B cell (primary cell): ENCODE measurements around the gene SMTNL1. TPM values are rescaled to one million over a fixed set of nuclear protein-coding genes. Genes with fewer than 3 reads are reported as not detected.

ENCODE experiments used
- ATAC-seq: fragments of 200-7000 bp; cut with Tn5 transposase; one replicate; pipeline ENCODE4 v1.10.0; 2021; ENCODE audit warnings: low read depth, mild to moderate bottlenecking, moderate number of reproducible peaks, moderate library complexity
- CTCF ChIA-PET: fragments of 350-600 bp; sonication (Branson Sonifier 250); formaldehyde crosslinking; loops from one replicate; lab custom pipeline; 2021; ENCODE audit warnings: antibody characterized with exemption, inconsistent platforms; lab: Charles Lee
- POLR2A ChIA-PET: fragments of 350-600 bp; sonication (Branson Sonifier 250); formaldehyde crosslinking; loops from one replicate; lab custom pipeline; 2021; ENCODE audit warnings: antibody characterized with exemption; lab: Charles Lee
- DNase-seq: peaks from one replicate; pipeline ENCODE4 v3.0.0; 2013
- H2AFZ ChIP-seq: 2 replicates; pipeline ENCODE4 v1.6.1; 2012; ENCODE audit warnings: mild to moderate bottlenecking, low read depth, low read length; ENCODE audit not compliant: insufficient read depth, poor library complexity, severe bottlenecking
- H3K27ac ChIP-seq, 2 donors: 1 replicate in 1 of 2; 2 replicates in 1 of 2; pipeline ENCODE4 v1.5.1; 2012 to 2013; ENCODE audit warnings: low read length in 2 of 2, mild to moderate bottlenecking in 2 of 2, moderate library complexity in 1 of 2
- H3K27me3 ChIP-seq, 4 experiments: fragments of 200-600 bp in 1 of 4; sonication (generic) in 1 of 4; replicated peaks in 1 of 4; 1 replicate in 2 of 4; 2 replicates in 2 of 4; pipeline versions ENCODE4 v1.6.1 to v1.7.0; 2013 to 2016; ENCODE audit warnings: low read length in 3 of 4, mild to moderate bottlenecking in 2 of 4, mixed read lengths in 1 of 4, moderate library complexity in 1 of 4; ENCODE audit not compliant: insufficient read depth in 4 of 4, control insufficient read depth in 3 of 4; ENCODE audit errors: control extremely low read depth in 1 of 4
- H3K36me3 ChIP-seq, 2 experiments: replicated peaks in 1 of 2; 1 replicate in 1 of 2; 2 replicates in 1 of 2; pipeline versions ENCODE4 v1.6.1 to v1.7.1; 2013; ENCODE audit warnings: low read length in 1 of 2; ENCODE audit not compliant: insufficient read depth in 2 of 2, control insufficient read depth in 1 of 2; ENCODE audit errors: control extremely low read depth in 1 of 2, extremely low read depth in 1 of 2
- H3K4me1 ChIP-seq, 2 donors: fragments of 200-600 bp in 1 of 2; sonication (generic) in 1 of 2; 1 replicate in 1 of 2; 2 replicates in 1 of 2; pipeline versions ENCODE4 v1.5.1 to v1.6.1; 2013 to 2017; ENCODE audit warnings: low read length in 2 of 2; ENCODE audit not compliant: control insufficient read depth in 2 of 2, insufficient read depth in 2 of 2
- H3K4me2 ChIP-seq: replicated peaks from 2 replicates; pipeline ENCODE3; 2012; ENCODE audit warnings: mild to moderate bottlenecking, low read depth, low read length; ENCODE audit not compliant: poor library complexity, severe bottlenecking
- H3K4me3 ChIP-seq, 5 experiments: fragments of 200-600 bp in 1 of 5; sonication (generic) in 1 of 5; 1 replicate in 3 of 5; 2 replicates in 2 of 5; pipeline versions ENCODE4 v1.5.1 to v1.7.0; 2011 to 2016; ENCODE audit warnings: low read length in 4 of 5, mild to moderate bottlenecking in 4 of 5, low read depth in 2 of 5, control low read depth in 1 of 5, moderate library complexity in 1 of 5; ENCODE audit not compliant: insufficient read depth in 1 of 5; ENCODE audit errors: control extremely low read depth in 1 of 5, extremely low read depth in 1 of 5
- H3K79me2 ChIP-seq: fragments of 200-600 bp; sonication (generic); one replicate; pipeline ENCODE4 v1.6.0; 2016; ENCODE audit warnings: low read length; ENCODE audit not compliant: control insufficient read depth, insufficient read depth
- H3K9ac ChIP-seq: fragments of 200-600 bp; sonication (generic); 2 replicates; pipeline ENCODE4 v1.6.1; 2017; ENCODE audit warnings: mild to moderate bottlenecking, low read length, moderate library complexity
- H3K9me3 ChIP-seq, 3 donors: one replicate each; pipeline versions ENCODE4 v1.6.1 to v1.7.1; 2013; ENCODE audit warnings: low read length in 2 of 3; ENCODE audit not compliant: control insufficient read depth in 2 of 3, insufficient read depth in 1 of 3; ENCODE audit errors: control extremely low read depth in 1 of 3
- H4K20me1 ChIP-seq: 2 replicates; pipeline ENCODE4 v1.6.0; 2012; ENCODE audit warnings: mild to moderate bottlenecking, low read length; ENCODE audit not compliant: insufficient read depth, control insufficient read depth, poor library complexity, severe bottlenecking
- H3K27ac Mint-ChIP-seq: one replicate; pipeline ENCODE4 v1.8.0; 2021; ENCODE audit warnings: mixed read lengths
- H3K27me3 Mint-ChIP-seq: one replicate; pipeline ENCODE4 v1.8.0; 2021; ENCODE audit warnings: mixed read lengths
- H3K4me1 Mint-ChIP-seq: one replicate; pipeline ENCODE4 v1.8.0; 2021; ENCODE audit warnings: mixed read lengths
- H3K4me3 Mint-ChIP-seq: one replicate; pipeline ENCODE4 v1.8.0; 2021; ENCODE audit warnings: mixed read lengths
- H3K9me3 Mint-ChIP-seq: one replicate; pipeline ENCODE4 v1.8.0; 2022; ENCODE audit warnings: mixed read lengths; ENCODE audit not compliant: insufficient read depth
- CTCF ChIP-seq: fragments of 200-600 bp; IDR thresholded peaks from one replicate; pipeline ENCODE4 v1.8.0; 2022; ENCODE audit warnings: antibody characterized with exemption, mild to moderate bottlenecking
- EZH2 ChIP-seq: IDR thresholded peaks from 2 replicates; pipeline ENCODE4 v1.6.1; 2012; ENCODE audit warnings: borderline replicate concordance, low read depth, mild to moderate bottlenecking, moderate library complexity, low read length; ENCODE audit not compliant: insufficient read depth, poor library complexity, severe bottlenecking
- WGBS: methylation state at CpG from one replicate; pipeline ENCODE4 v1.1.5; 2013; ENCODE audit warnings: missing lambda C conversion rate; ENCODE audit not compliant: insufficient coverage; 5-methylcytosine and 5-hydroxymethylcytosine counted together
- intact Hi-C: fragments of 100-400 bp; cut with micrococcal nuclease; formaldehyde crosslinking; loops from one replicate; pipeline ENCODE4 v1.10.0; 2022
- polyA plus RNA-seq: library from polyadenylated mRNA; depleted of rRNA; stranded (reverse); fragments of >200 nt; gene quantifications from 2 replicates; pipeline ENCODE4 v1.2.3, GENCODE V29; 2012
- total RNA-seq, 2 donors: library from RNA; stranded (reverse); fragments of 120-200 nt in 1 of 2; gene quantifications; 1 replicate in 1 of 2; 2 replicates in 1 of 2; pipeline versions ENCODE4 v1.2.3 to v1.2.4, GENCODE V29; 2013 to 2022

The SMTNL1 gene
- total and polyA plus RNA-seq, 2 donors (not counting 1 experiment from before 2014, with no cell fraction given): not detected

GRCh38 chr11:57588046-57588710, 50.8 kb downstream of the SMTNL1 start:
- Histone ChIP-seq H3K4me1 (no peaks in the 10 kb centered on the region), H3K4me3 (no peak overlapping the region), H3K36me3 (no peaks in the 10 kb centered on the region), H3K9ac (no peak overlapping the region), H3K27me3 (no peaks in the 10 kb centered on the region), H3K9me3 (no peaks in the 10 kb centered on the region), H3K79me2 (no peaks in the 10 kb centered on the region), H3K4me2 (no peak overlapping the region), H3K27ac (no peak overlapping the region), H2AFZ (no peak overlapping the region), H4K20me1 (no peaks in the 10 kb centered on the region)
- Mint-ChIP-seq H3K4me1 (no peaks in the 10 kb centered on the region), H3K27ac (no peak overlapping the region), H3K4me3 (no peak overlapping the region), H3K27me3 (peaks cover 9% of the 10 kb centered on the region), H3K9me3 (no peaks in the 10 kb centered on the region)
- CTCF ChIA-PET: interaction anchor here (0.6 to 0.7 kb wide), 2 partner anchors 55 to 130 kb away, joined by 3 read pairs; no protein-coding TSS in a partner anchor
- ATAC-seq (no peak), DNase-seq (no peak)
- intact Hi-C loops: no loop called here
- POLR2A ChIA-PET: no interaction called here
- no CpG with 5 or more reads among the region's 3 CpGs for WGBS
- TF ChIP-seq EZH2 (no peak), CTCF (no peak)

GRCh38 chr11:57596266-57596885, 59.0 kb downstream of the SMTNL1 start:
- H3K27me3 Mint-ChIP-seq: peaks cover 50% of the 10 kb centered on the region
- ChIA-PET CTCF (interaction anchor here (0.7 to 1.6 kb wide), 2 partner anchors 15 to 28 kb away, joined by 3 to 4 read pairs; partner anchors contain the start of gene UBE2L6), POLR2A (no interaction called here)

More at GRCh38 chr11:57596266-57596885, 59.0 kb downstream of the SMTNL1 start:
- no peaks in the 10 kb centered on the region for H3K36me3 ChIP-seq
- Mint-ChIP-seq H3K4me1 (peaks cover 2% of the 10 kb centered on the region), H3K27ac (no peak overlapping the region), H3K4me3 (no peak overlapping the region), H3K9me3 (no peaks in the 10 kb centered on the region)
- TF ChIP-seq EZH2 (no peak), CTCF (no peak)
- H3K9me3 ChIP-seq: no peaks in the 10 kb centered on the region
- no peak overlapping the region for H3K4me2 ChIP-seq
- no peak overlapping the region for H2AFZ ChIP-seq
- no peak overlapping the region for H3K9ac ChIP-seq
- 100% methylated on average over 2 of the region's 5 CpGs for WGBS
- H3K79me2 ChIP-seq: no peaks in the 10 kb centered on the region
- H3K4me3 ChIP-seq: no peak overlapping the region
- intact Hi-C loops: no loop called here
- peaks cover 0 to 13% (median 6%) of the 10 kb centered on the region in 4 experiments for H3K27me3 ChIP-seq
- H3K27ac ChIP-seq: no peak overlapping the region
- H4K20me1 ChIP-seq: no peaks in the 10 kb centered on the region
- DNase-seq (no peak), ATAC-seq (no peak)
- peaks cover 0 to 3% of the 10 kb centered on the region in 2 donors for H3K4me1 ChIP-seq
